Measurements from ENCODE around the gene ORM1.

GRCh38 chr9:114370968-114371320 is 48.0 kb downstream of the ORM1 start:
- TF ChIP-seq CTCF (conservative IDR thresholded peaks at IDR 0.05; ENCODE audit: low read length) (no peak), EZH2phosphoT487 (IDR thresholded peaks at IDR 0.05; ENCODE audit: borderline replicate concordance) (no peak)
